Keratinocyte (primary cell): ENCODE results near the gene TICRR. TPM values are rescaled to one million over a fixed set of nuclear protein-coding genes. Genes with fewer than 3 reads are reported as not detected.

Experiments used
- DNase-seq: peaks from one replicate; pipeline ENCODE4 v3.0.0-alpha.2; 2011; ENCODE audit warnings: low read depth, missing footprints, low spot score
- FAIRE-seq: peaks from 2 replicates; lab custom pipeline; 2011; peaks lifted over from hg19 to GRCh38; lab: Jason Lieb, UNC
- H2AFZ ChIP-seq: 2 replicates; pipeline ENCODE4 v1.6.0; 2012; ENCODE audit warnings: low read length, control low read depth, inconsistent platforms; ENCODE audit not compliant: control insufficient read depth
- H3K27ac ChIP-seq: 2 replicates; pipeline ENCODE4 v1.5.1; 2011; ENCODE audit warnings: low read length; ENCODE audit not compliant: control insufficient read depth, insufficient read depth
- H3K27me3 ChIP-seq: 3 replicates; pipeline ENCODE4 v1.6.0; 2011; ENCODE audit warnings: low read length; ENCODE audit not compliant: control insufficient read depth, insufficient read depth; ENCODE audit errors: extremely low read depth
- H3K36me3 ChIP-seq, 2 experiments: 2 replicates in 1 of 2; 3 replicates in 1 of 2; pipeline ENCODE4 v1.5.1; 2011; ENCODE audit warnings: low read length in 2 of 2, mild to moderate bottlenecking in 1 of 2; ENCODE audit not compliant: control insufficient read depth in 2 of 2, insufficient read depth in 2 of 2; ENCODE audit errors: extremely low read depth in 1 of 2
- H3K4me1 ChIP-seq: 3 replicates; pipeline ENCODE4 v1.5.1; 2011; ENCODE audit warnings: low read length; ENCODE audit not compliant: control insufficient read depth, insufficient read depth; ENCODE audit errors: extremely low read depth
- H3K4me2 ChIP-seq: 3 replicates; pipeline ENCODE4 v1.6.0; 2011; ENCODE audit warnings: low read depth, low read length; ENCODE audit not compliant: control insufficient read depth, insufficient read depth; ENCODE audit errors: extremely low read depth
- H3K4me3 ChIP-seq, 3 experiments: fragments of 200-600 bp in 1 of 3; sonication (generic) in 1 of 3; 2 replicates in 2 of 3; 3 replicates in 1 of 3; pipeline ENCODE4 v1.5.1; 2011 to 2016; ENCODE audit warnings: low read length in 3 of 3, mild to moderate bottlenecking in 3 of 3, control low read depth in 2 of 3, inconsistent platforms in 1 of 3, low read depth in 1 of 3, mixed read lengths in 1 of 3, mixed run types in 1 of 3, moderate library complexity in 1 of 3; ENCODE audit not compliant: control insufficient read depth in 2 of 3, insufficient read depth in 2 of 3; ENCODE audit errors: extremely low read depth in 1 of 3
- H3K79me2 ChIP-seq: 2 replicates; pipeline ENCODE4 v1.6.0; 2012; ENCODE audit warnings: low read length; ENCODE audit not compliant: control insufficient read depth, insufficient read depth
- H3K9ac ChIP-seq: 3 replicates; pipeline ENCODE4 v1.6.0; 2011; ENCODE audit warnings: low read length; ENCODE audit not compliant: control insufficient read depth, insufficient read depth; ENCODE audit errors: extremely low read depth
- H3K9me1 ChIP-seq: 3 replicates; pipeline ENCODE4 v1.6.0; 2011; ENCODE audit warnings: low read length; ENCODE audit not compliant: control insufficient read depth, insufficient read depth; ENCODE audit errors: extremely low read depth
- H3K9me3 ChIP-seq: 2 replicates; pipeline ENCODE4 v1.5.1; 2012; ENCODE audit warnings: low read depth, low read length; ENCODE audit not compliant: control insufficient read depth
- H4K20me1 ChIP-seq: 3 replicates; pipeline ENCODE4 v1.6.0; 2011; ENCODE audit warnings: low read length; ENCODE audit not compliant: control insufficient read depth, insufficient read depth; ENCODE audit errors: extremely low read depth
- CTCF ChIP-seq, 3 experiments: IDR thresholded peaks in 1 of 3; conservative IDR thresholded peaks in 1 of 3; optimal IDR thresholded peaks in 1 of 3; 2 replicates in 2 of 3; 3 replicates in 1 of 3; pipeline versions ENCODE3 to v1.5.1; 2011; ENCODE audit warnings: low read length in 3 of 3, mild to moderate bottlenecking in 3 of 3, moderate library complexity in 2 of 3, control low read depth in 1 of 3, inconsistent platforms in 1 of 3; ENCODE audit not compliant: insufficient read depth in 2 of 3; ENCODE audit errors: extremely low read depth in 1 of 3
- EZH2 ChIP-seq: IDR thresholded peaks from one replicate; pipeline ENCODE4 v1.6.1; 2012; ENCODE audit warnings: inconsistent platforms, mild to moderate bottlenecking, low read length, moderate library complexity
- dilution Hi-C: fragments of 300-500 bp; cut with MboI; formaldehyde crosslinking; loops from one replicate; pipeline ENCODE4 v1.7.0; 2020; ENCODE audit warnings: low sequenced_read_pairs; ENCODE audit not compliant: extremely low pct_ligation_motif_present
- polyA plus RNA-seq, 5 experiments: library from polyadenylated mRNA; depleted of rRNA in 3 of 5; stranded (reverse) in 3 of 5; stranded (forward) in 1 of 5; unstranded in 1 of 5; fragments of >200 nt; gene quantifications; 1 replicate in 1 of 5; 2 replicates in 3 of 5; 3 replicates in 1 of 5; pipeline versions ENCODE4 v1.2.1 to v1.2.3, GENCODE V29; 2011 to 2012; ENCODE audit warnings: missing spikeins in 2 of 5, low read depth in 1 of 5, low replicate concordance in 1 of 5

TICRR gene
- polyA plus RNA-seq, 1 donor (not counting 4 experiments of a cell fraction or from before 2014, with no cell fraction given): 2.9 TPM

GRCh38 chr15:89632563-89633430 is 57.5 kb downstream of the TICRR start:
- Histone ChIP-seq H4K20me1 (no peaks in the 10 kb centered on the region), H3K27ac (no peak overlapping the region), H3K79me2 (no peaks in the 10 kb centered on the region), H3K4me2 (no peak overlapping the region), H3K4me1 (no peaks in the 10 kb centered on the region), H3K27me3 (no peaks in the 10 kb centered on the region), H3K9me1 (no peaks in the 10 kb centered on the region), H3K9ac (no peak overlapping the region), H2AFZ (no peak overlapping the region), H3K36me3 (peaks cover 13 to 16% of the 10 kb centered on the region in 2 experiments), H3K9me3 (no peaks in the 10 kb centered on the region), H3K4me3 (no peak overlapping the region)
- no peak for TF ChIP-seq CTCF (optimal IDR thresholded peaks at IDR 0.05 in 1 of 3, IDR thresholded peaks at IDR 0.05 in 1 of 3, conservative IDR thresholded peaks at IDR 0.05 in 1 of 3; ENCODE audit: extremely low read depth in 1 of 3, insufficient read depth in 2 of 3, low read length in 3 of 3)
- DNase-seq (no peak), FAIRE-seq (no peak)
- dilution Hi-C loops: no loop called here

DNA sequence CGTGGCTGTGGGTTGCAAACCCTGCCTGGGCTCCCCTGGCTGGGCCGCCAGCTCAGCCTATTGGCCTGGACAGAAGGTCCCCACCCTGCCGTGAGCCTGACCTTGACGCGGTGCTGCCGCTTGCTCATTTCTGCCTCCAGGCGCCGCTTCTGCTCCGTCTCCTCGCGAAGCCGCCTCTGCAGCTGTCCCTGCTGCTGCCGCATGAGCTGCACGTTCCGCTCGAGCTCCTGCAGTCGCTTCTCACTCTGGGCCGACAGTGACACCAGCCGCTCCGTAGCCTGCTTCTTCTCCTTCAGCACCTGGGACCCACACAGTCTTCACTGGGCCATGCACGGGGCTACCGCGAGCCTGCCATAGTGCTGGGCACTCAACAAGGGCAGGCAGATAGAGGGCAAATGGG is 58.3 kb downstream of the TICRR start:
- no peaks in the 10 kb centered on the region for H3K27me3 ChIP-seq
- DNase-seq: no peak
- no peak overlapping the region for H3K4me2 ChIP-seq
- no peak for TF ChIP-seq EZH2
- no peak for TF ChIP-seq CTCF (optimal IDR thresholded peaks at IDR 0.05 in 1 of 3, IDR thresholded peaks at IDR 0.05 in 1 of 3, conservative IDR thresholded peaks at IDR 0.05 in 1 of 3; ENCODE audit: extremely low read depth in 1 of 3, insufficient read depth in 2 of 3, low read length in 3 of 3)
- FAIRE-seq: no peak
- H2AFZ ChIP-seq: no peak overlapping the region
- H3K9me1 ChIP-seq: no peaks in the 10 kb centered on the region
- no peaks in the 10 kb centered on the region for H3K79me2 ChIP-seq
- no peak overlapping the region for H3K4me3 ChIP-seq
- H3K27ac ChIP-seq: no peak overlapping the region
- H3K4me1 ChIP-seq: no peaks in the 10 kb centered on the region
- peaks cover 11 to 16% of the 10 kb centered on the region in 2 experiments for H3K36me3 ChIP-seq
- dilution Hi-C loops: no loop called here
- H4K20me1 ChIP-seq: no peaks in the 10 kb centered on the region
- no peaks in the 10 kb centered on the region for H3K9me3 ChIP-seq
- H3K9ac ChIP-seq: no peak overlapping the region
